D721Med (cell line): ENCODE data around the gene FAM110C.

Source experiments
- DNase-seq: peaks from one replicate; pipeline ENCODE4 v3.0.0; 2011; ENCODE audit warnings: low spot score; ENCODE audit not compliant: insufficient read length
- FAIRE-seq: peaks from 2 replicates; lab custom pipeline; 2011; peaks lifted over from hg19 to GRCh38; lab: Jason Lieb, UNC
- CTCF ChIP-seq: IDR thresholded peaks from 2 replicates; pipeline ENCODE4 v1.5.1; 2012; ENCODE audit warnings: mild to moderate bottlenecking, control low read depth; ENCODE audit not compliant: insufficient read depth; ENCODE audit errors: missing control alignments

FAM110C gene

GRCh38 chr2:46471-47345 is at the start of gene FAM110C:
Gene FAM110C, minus strand, starts transcription at chr2:46505. Its CDS starts 120 bp downstream, at chr2:46385.
- TF ChIP-seq CTCF = no peak
- FAIRE-seq (no peak), DNase-seq (no peak)

GRCh38 chr2:92326-92725 is 46.0 kb upstream of the FAM110C start:
- TF ChIP-seq CTCF = no peak
- no peak for DNase-seq
- FAIRE-seq = no peak

GRCh38 chr2:90645-91312 is 44.5 kb upstream of the FAM110C start:
- no peak for FAIRE-seq
- no peak for TF ChIP-seq CTCF
- no peak for DNase-seq

- no peak for TF ChIP-seq CTCF
- FAIRE-seq = no peak
- DNase-seq = no peak
Measured at GRCh38 chr2:85761-86160, 39.5 kb upstream of the FAM110C start.

- TF ChIP-seq CTCF = no peak
- DNase-seq (no peak), FAIRE-seq (no peak)
Measured at GRCh38 chr2:84121-84520, 37.8 kb upstream of the FAM110C start.

GRCh38 chr2:80971-81736 is 34.8 kb upstream of the FAM110C start:
- no peak for TF ChIP-seq CTCF
- FAIRE-seq = no peak
- no peak for DNase-seq
